Epidermal melanocyte (primary cell): ENCODE data around the gene ARID5A.

ENCODE experiments used
- DNase-seq: peaks from one replicate; pipeline ENCODE4 v3.0.0; 2011; ENCODE audit warnings: low spot score; ENCODE audit not compliant: insufficient read length

The ARID5A gene

GRCh38 chr2:96506016-96506906 is 30.3 kb upstream of the ARID5A start:
- no peak for DNase-seq

GRCh38 chr2:96506907-96507240 is 29.7 kb upstream of the ARID5A start:
- DNase-seq: no peak

GRCh38 chr2:96507957-96508520 is 28.5 kb upstream of the ARID5A start:
- DNase-seq: peak; percentile 39

DNA sequence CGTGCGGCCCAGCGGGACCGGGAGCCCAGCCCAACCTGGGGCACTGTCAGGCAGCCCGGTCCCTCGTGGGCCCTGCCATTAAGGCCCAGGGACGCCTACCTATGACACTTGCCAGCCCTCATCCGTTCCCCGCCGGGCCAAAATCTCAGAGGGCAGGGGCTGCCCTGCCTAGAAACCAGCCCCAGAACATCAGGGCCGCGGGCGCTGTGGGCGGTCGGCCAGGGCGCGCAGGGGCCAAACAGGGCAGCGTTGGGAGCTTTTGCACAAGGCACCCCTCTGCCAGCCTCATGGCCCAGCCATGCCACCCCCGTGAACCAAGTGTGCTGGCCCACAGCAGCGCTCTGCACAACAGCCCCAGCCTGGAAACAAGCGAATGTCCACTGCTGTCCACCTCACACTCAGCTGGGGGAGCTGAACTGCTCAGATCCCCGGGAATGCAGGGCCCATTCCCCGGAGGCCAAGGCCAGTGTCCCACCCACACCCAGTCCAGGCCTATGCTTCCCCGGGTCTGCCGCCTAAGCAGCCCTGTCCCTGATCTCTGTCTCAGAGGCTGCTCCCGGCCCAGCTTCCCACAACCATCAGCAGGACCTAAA is 27.9 kb upstream of the ARID5A start:
- no peak for DNase-seq

DNA sequence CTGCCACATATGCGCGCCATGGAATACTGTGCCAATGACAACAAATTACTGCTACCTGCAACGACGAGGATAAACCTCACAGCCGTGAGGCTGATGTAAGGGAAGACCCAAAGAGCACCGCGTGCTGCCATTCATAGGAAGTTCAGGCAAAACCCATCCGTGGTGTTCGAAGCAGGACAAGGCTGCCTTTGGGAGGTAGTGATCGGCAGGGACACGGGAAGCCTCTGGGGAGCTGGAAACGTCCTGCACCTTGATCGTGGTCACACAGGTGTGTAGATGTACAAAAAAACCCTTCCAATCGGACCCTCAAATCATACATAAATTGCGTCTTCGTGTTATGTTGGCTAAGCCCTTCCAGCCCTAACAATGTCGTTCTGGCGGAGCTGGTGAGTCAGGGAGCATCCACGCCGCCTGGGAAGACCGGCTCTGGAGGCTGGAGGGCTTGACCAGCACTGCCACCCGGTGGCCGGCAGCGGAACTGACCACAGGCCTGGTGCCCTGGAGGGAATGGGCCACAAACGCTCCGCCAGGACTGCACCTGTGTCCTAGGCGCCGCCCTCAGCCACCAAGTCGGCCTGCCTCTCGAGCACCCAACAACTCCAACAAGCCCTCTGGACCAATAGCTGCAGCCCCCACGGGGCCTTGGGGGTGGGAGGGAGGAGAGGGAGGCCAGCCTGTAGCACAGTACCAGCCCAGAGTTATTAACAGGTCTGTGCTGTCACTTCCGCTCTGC is 27.3 kb upstream of the ARID5A start:
- DNase-seq: peak; percentile 65

GRCh38 chr2:96509847-96510230 is 26.7 kb upstream of the ARID5A start:
- DNase-seq: no peak

DNA sequence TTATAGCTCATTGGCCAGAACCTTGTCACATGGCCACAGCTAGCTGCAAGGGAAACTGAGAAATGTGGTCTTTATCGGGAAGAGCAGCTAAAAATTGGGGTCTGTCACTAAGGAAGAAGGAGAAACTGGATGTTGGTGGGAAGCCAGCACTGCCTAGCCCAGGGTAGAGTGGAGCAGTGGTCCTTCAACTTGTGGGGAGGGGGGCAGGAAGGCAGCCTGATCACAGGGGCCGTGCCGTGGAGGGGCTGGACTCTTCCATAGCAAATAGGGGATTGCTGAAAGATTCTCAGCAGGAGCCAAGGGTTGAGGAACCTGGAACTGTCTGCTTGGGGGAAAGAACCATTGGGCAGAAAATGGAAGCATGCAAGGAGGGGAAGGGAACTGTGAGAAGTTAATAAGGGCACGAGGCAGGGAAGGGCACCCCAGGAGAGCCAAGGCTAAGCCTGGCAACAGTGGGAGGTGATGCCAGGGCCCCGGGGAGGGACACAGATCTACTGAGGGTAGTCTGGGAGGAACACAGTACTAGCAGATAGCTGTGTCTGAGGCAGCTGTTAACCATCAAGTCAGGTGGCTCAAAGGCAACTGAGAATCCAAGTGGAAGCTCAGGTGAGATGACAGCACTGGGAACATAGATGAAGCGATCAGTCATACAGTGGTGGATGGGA is 25.5 kb upstream of the ARID5A start:
- no peak for DNase-seq

- DNase-seq: no peak
Observed at GRCh38 chr2:96511851-96512250, 24.7 kb upstream of the ARID5A start.

GRCh38 chr2:96512341-96512740 is 24.2 kb upstream of the ARID5A start:
- DNase-seq: no peak

DNA sequence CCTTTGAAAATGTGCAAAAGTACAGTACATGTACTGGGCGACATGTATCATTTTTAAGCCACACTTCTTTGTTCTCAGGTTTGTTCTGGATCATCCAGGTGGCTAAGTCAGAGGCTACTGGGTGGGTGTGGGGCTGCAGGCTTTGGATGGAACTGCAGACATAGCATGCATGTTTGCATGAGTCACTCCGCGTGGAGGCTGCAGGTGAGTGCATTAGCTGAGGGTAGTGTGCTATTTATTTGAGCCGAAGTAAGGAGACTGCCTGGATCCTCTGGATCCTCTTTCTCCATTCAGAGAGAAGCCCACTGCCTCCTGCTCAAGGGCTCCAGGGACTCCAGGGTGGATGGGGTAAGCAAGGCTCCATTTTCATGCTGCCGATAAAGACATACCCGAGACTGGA is 22.0 kb upstream of the ARID5A start:
- no peak for DNase-seq

DNA sequence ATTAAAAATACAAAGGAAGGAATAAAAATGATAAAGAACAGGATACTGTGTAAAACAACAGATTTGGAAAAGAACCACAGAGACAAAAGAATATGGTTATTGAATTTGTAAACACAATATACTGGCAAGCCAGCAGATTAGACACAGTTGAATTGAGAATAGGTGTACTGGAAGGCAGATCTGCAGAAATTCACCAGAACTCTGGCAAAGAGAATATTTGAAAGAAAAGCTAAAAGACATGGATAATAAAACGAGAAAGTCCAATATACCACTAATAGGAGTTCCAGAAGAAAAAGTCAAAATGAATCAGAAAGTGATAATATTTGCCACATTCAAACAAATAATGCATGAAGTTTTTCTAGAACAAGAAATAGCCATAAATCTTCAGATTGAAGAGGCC is 19.5 kb upstream of the ARID5A start:
- DNase-seq: no peak

- no peak for DNase-seq
Observed at GRCh38 chr2:96520231-96520630, 16.3 kb upstream of the ARID5A start.

DNA sequence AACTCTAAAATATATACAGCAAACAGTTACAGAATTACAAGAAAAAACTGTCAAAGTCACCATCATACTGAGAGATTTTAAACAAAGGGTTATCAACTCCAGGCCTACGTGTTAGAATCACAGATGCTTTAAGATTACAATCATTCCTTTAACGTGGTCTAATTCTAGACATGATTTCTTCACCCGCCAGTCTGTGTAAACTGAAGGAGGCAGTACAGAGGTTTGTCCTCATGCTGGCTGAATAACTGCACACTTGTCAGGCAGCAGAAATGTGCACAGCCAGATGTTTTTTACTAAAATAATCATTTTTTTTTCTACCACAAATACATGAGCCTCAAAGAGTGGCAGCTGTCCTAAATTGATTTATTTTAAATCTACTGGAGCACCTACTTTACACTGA is 15.9 kb upstream of the ARID5A start:
- DNase-seq: no peak

- DNase-seq: no peak
Observed at GRCh38 chr2:96521219-96521618, 15.3 kb upstream of the ARID5A start.

- DNase-seq: no peak
Observed at GRCh38 chr2:96522304-96523203, 14.0 kb upstream of the ARID5A start.

GRCh38 chr2:96523659-96524481 is 12.7 kb upstream of the ARID5A start:
- DNase-seq: no peak

DNA sequence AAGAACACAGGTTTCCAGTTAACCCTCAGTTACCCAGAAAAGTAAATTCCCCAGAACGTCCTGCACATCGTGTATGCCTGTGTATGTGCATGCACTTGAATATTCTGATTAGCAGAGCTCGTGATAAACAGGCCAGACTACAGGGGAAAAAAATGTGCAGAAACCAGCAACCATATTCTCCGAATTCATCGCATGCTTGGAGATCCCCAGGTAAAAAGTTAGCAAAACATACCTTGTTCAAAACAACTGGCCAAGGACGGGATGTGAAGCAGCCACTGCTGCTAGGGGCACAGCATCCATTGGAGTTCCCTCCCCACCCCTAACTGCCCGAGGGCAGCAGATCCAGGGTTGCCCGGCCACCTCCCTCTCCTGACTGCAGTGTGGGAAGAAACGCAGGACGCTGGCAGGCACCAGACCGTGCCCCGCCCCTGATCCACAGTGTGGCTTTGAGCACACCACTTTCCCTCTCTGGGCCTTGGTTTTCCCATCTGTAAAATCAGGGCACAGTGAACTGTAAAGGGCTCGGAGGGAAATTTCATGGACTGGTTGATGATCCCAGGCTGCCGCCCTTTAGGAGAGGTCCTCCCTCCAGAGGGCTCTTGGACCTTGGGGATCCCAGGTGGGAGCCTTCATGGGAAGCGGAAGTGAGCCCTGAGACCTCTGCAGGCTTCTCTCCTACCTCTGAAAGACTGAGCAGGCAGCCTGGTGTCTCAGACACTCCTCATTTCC is 11.9 kb upstream of the ARID5A start:
- no peak for DNase-seq

DNA sequence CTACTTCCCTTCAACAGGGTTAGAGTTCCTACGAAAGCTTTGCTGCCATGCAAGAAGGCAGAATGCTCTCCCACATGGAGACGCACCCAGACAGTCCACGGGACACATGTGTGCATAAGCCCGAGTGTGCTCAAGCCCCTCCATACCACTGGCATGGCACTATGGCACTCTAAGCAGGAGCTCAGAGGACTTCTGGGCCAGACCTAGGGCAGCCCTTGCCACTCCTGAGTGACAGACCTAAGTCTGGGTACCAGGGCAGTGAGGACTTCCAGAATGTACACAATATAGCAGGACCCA is 11.4 kb upstream of the ARID5A start:
- no peak for DNase-seq

DNA sequence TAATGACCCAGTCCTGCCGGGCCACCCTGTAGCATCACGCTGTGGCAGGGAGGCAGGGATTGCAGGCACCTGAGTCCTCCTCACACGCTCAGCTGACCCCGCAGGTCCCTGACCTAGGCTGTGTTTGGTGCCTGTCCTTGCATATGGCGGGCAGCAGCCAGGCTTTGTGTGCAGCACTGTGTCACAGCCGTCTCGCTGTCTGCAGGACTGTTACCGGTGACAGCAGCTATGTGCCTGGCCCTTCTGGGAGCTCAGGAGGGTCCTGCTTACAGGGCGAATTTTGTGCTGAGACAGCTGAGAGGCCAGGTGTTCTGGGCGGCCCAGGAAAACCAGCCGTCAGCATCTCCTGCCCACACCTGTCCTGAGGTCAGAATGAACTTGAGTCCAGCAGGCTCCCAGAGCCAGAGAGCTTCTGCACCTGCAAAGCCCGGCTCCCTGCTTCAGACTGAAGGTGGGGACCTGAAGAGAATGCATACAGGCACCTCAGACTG is 10.4 kb upstream of the ARID5A start:
- no peak for DNase-seq
